Keratinocyte (primary cell): ENCODE measurements around the gene UGT1A10. TPM values are rescaled to one million over a fixed set of nuclear protein-coding genes. Genes with fewer than 3 reads are reported as not detected.
A peak's percentile ranks its signal among the peaks of the same experiment; 100 is the strongest.

Experiments used
- DNase-seq: peaks from one replicate; pipeline ENCODE4 v3.0.0-alpha.2; 2011; ENCODE audit warnings: low read depth, missing footprints, low spot score
- FAIRE-seq: peaks from 2 replicates; lab custom pipeline; 2011; peaks lifted over from hg19 to GRCh38; lab: Jason Lieb, UNC
- H2AFZ ChIP-seq: 2 replicates; pipeline ENCODE4 v1.6.0; 2012; ENCODE audit warnings: low read length, control low read depth, inconsistent platforms; ENCODE audit not compliant: control insufficient read depth
- H3K27ac ChIP-seq: 2 replicates; pipeline ENCODE4 v1.5.1; 2011; ENCODE audit warnings: low read length; ENCODE audit not compliant: control insufficient read depth, insufficient read depth
- H3K27me3 ChIP-seq: 3 replicates; pipeline ENCODE4 v1.6.0; 2011; ENCODE audit warnings: low read length; ENCODE audit not compliant: control insufficient read depth, insufficient read depth; ENCODE audit errors: extremely low read depth
- H3K36me3 ChIP-seq, 2 experiments: 2 replicates in 1 of 2; 3 replicates in 1 of 2; pipeline ENCODE4 v1.5.1; 2011; ENCODE audit warnings: low read length in 2 of 2, mild to moderate bottlenecking in 1 of 2; ENCODE audit not compliant: control insufficient read depth in 2 of 2, insufficient read depth in 2 of 2; ENCODE audit errors: extremely low read depth in 1 of 2
- H3K4me1 ChIP-seq: 3 replicates; pipeline ENCODE4 v1.5.1; 2011; ENCODE audit warnings: low read length; ENCODE audit not compliant: control insufficient read depth, insufficient read depth; ENCODE audit errors: extremely low read depth
- H3K4me2 ChIP-seq: 3 replicates; pipeline ENCODE4 v1.6.0; 2011; ENCODE audit warnings: low read depth, low read length; ENCODE audit not compliant: control insufficient read depth, insufficient read depth; ENCODE audit errors: extremely low read depth
- H3K4me3 ChIP-seq, 3 experiments: fragments of 200-600 bp in 1 of 3; sonication (generic) in 1 of 3; 2 replicates in 2 of 3; 3 replicates in 1 of 3; pipeline ENCODE4 v1.5.1; 2011 to 2016; ENCODE audit warnings: low read length in 3 of 3, mild to moderate bottlenecking in 3 of 3, control low read depth in 2 of 3, inconsistent platforms in 1 of 3, low read depth in 1 of 3, mixed read lengths in 1 of 3, mixed run types in 1 of 3, moderate library complexity in 1 of 3; ENCODE audit not compliant: control insufficient read depth in 2 of 3, insufficient read depth in 2 of 3; ENCODE audit errors: extremely low read depth in 1 of 3
- H3K79me2 ChIP-seq: 2 replicates; pipeline ENCODE4 v1.6.0; 2012; ENCODE audit warnings: low read length; ENCODE audit not compliant: control insufficient read depth, insufficient read depth
- H3K9ac ChIP-seq: 3 replicates; pipeline ENCODE4 v1.6.0; 2011; ENCODE audit warnings: low read length; ENCODE audit not compliant: control insufficient read depth, insufficient read depth; ENCODE audit errors: extremely low read depth
- H3K9me1 ChIP-seq: 3 replicates; pipeline ENCODE4 v1.6.0; 2011; ENCODE audit warnings: low read length; ENCODE audit not compliant: control insufficient read depth, insufficient read depth; ENCODE audit errors: extremely low read depth
- H3K9me3 ChIP-seq: 2 replicates; pipeline ENCODE4 v1.5.1; 2012; ENCODE audit warnings: low read depth, low read length; ENCODE audit not compliant: control insufficient read depth
- H4K20me1 ChIP-seq: 3 replicates; pipeline ENCODE4 v1.6.0; 2011; ENCODE audit warnings: low read length; ENCODE audit not compliant: control insufficient read depth, insufficient read depth; ENCODE audit errors: extremely low read depth
- EZH2 ChIP-seq: IDR thresholded peaks from one replicate; pipeline ENCODE4 v1.6.1; 2012; ENCODE audit warnings: inconsistent platforms, mild to moderate bottlenecking, low read length, moderate library complexity
- dilution Hi-C: fragments of 300-500 bp; cut with MboI; formaldehyde crosslinking; loops from one replicate; pipeline ENCODE4 v1.7.0; 2020; ENCODE audit warnings: low sequenced_read_pairs; ENCODE audit not compliant: extremely low pct_ligation_motif_present
- polyA plus RNA-seq, 5 experiments: library from polyadenylated mRNA; depleted of rRNA in 3 of 5; stranded (reverse) in 3 of 5; stranded (forward) in 1 of 5; unstranded in 1 of 5; fragments of >200 nt; gene quantifications; 1 replicate in 1 of 5; 2 replicates in 3 of 5; 3 replicates in 1 of 5; pipeline versions ENCODE4 v1.2.1 to v1.2.3, GENCODE V29; 2011 to 2012; ENCODE audit warnings: missing spikeins in 2 of 5, low read depth in 1 of 5, low replicate concordance in 1 of 5
- TF ChIP-seq, protein P1 (sequence below), 3 experiments: IDR thresholded peaks in 1 of 3; conservative IDR thresholded peaks in 1 of 3; optimal IDR thresholded peaks in 1 of 3; 2 replicates in 2 of 3; 3 replicates in 1 of 3; pipeline versions ENCODE3 to v1.5.1; 2011; ENCODE audit warnings: low read length in 3 of 3, mild to moderate bottlenecking in 3 of 3, moderate library complexity in 2 of 3, control low read depth in 1 of 3, inconsistent platforms in 1 of 3; ENCODE audit not compliant: insufficient read depth in 2 of 3; ENCODE audit errors: extremely low read depth in 1 of 3

UGT1A10 gene
- polyA plus RNA-seq, 1 donor (not counting 4 experiments of a cell fraction or from before 2014, with no cell fraction given): 2.0 TPM

DNA sequence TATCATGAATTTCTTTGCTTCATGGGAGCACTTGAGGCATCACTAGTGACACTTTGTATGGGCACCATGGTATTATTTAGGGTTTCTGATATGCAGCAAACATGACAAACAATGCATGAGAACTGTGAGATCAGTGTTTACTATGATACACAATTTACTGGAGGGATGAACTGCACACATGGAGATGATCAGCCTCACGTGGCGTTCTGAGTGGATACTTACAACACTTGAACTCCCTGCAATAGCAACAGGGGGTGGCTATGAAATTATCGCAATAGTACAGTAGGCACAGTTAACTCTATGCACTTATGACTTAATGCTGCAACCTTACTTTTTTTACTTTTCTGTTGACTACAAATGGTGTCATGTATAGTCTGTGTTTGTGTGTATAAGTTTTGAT is 37.3 kb upstream of the UGT1A10 start:
- DNase-seq (no peak), FAIRE-seq (no peak)
- H3K36me3 ChIP-seq: no peaks in the 10 kb centered on the region
- no peaks in the 10 kb centered on the region for H3K79me2 ChIP-seq
- TF ChIP-seq, protein P1, sequence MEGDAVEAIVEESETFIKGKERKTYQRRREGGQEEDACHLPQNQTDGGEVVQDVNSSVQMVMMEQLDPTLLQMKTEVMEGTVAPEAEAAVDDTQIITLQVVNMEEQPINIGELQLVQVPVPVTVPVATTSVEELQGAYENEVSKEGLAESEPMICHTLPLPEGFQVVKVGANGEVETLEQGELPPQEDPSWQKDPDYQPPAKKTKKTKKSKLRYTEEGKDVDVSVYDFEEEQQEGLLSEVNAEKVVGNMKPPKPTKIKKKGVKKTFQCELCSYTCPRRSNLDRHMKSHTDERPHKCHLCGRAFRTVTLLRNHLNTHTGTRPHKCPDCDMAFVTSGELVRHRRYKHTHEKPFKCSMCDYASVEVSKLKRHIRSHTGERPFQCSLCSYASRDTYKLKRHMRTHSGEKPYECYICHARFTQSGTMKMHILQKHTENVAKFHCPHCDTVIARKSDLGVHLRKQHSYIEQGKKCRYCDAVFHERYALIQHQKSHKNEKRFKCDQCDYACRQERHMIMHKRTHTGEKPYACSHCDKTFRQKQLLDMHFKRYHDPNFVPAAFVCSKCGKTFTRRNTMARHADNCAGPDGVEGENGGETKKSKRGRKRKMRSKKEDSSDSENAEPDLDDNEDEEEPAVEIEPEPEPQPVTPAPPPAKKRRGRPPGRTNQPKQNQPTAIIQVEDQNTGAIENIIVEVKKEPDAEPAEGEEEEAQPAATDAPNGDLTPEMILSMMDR (optimal IDR thresholded peaks at IDR 0.05 in 1 of 3, IDR thresholded peaks at IDR 0.05 in 1 of 3, conservative IDR thresholded peaks at IDR 0.05 in 1 of 3; ENCODE audit: extremely low read depth in 1 of 3, insufficient read depth in 2 of 3, low read length in 3 of 3): no peak
- TF ChIP-seq EZH2: no peak
- no peaks in the 10 kb centered on the region for H4K20me1 ChIP-seq
- H3K27ac ChIP-seq: no peak overlapping the region
- dilution Hi-C loops: no loop called here
- no peaks in the 10 kb centered on the region for H3K27me3 ChIP-seq
- no peak overlapping the region for H3K9ac ChIP-seq
- H3K4me3 ChIP-seq: no peak overlapping the region
- no peak overlapping the region for H3K4me2 ChIP-seq
- no peaks in the 10 kb centered on the region for H3K9me1 ChIP-seq
- no peaks in the 10 kb centered on the region for H3K9me3 ChIP-seq
- H2AFZ ChIP-seq: no peak overlapping the region
- H3K4me1 ChIP-seq: peaks cover 4% of the 10 kb centered on the region

- Histone ChIP-seq H3K36me3 (no peaks in the 10 kb centered on the region), H3K27ac (no peak overlapping the region), H3K9ac (no peak overlapping the region), H3K9me1 (no peaks in the 10 kb centered on the region), H4K20me1 (no peaks in the 10 kb centered on the region), H3K27me3 (no peaks in the 10 kb centered on the region), H3K79me2 (no peaks in the 10 kb centered on the region), H3K4me2 (no peak overlapping the region), H3K4me1 (peaks cover 4% of the 10 kb centered on the region), H3K4me3 (no peak overlapping the region), H3K9me3 (no peaks in the 10 kb centered on the region), H2AFZ (no peak overlapping the region)
- dilution Hi-C loops: no loop called here
- TF ChIP-seq, protein P1 (optimal IDR thresholded peaks at IDR 0.05 in 1 of 3, IDR thresholded peaks at IDR 0.05 in 1 of 3, conservative IDR thresholded peaks at IDR 0.05 in 1 of 3; ENCODE audit: extremely low read depth in 1 of 3, insufficient read depth in 2 of 3, low read length in 3 of 3): no peak
- no peak for TF ChIP-seq EZH2
- FAIRE-seq (peak; percentile 76), DNase-seq (no peak)
Measured at GRCh38 chr2:233600386-233600785, 35.9 kb upstream of the UGT1A10 start.
